NOMO-1 treated with dmso at 0.1 percent for 144 hours (cell line): Measurements from ENCODE around the gene GARIN5A.

Experiments
- DNase-seq: peaks from one replicate; lab custom pipeline; 2025; ENCODE audit not compliant: unreplicated experiment; lab: John Stamatoyannopoulos, UW

The GARIN5A gene

GRCh38 chr19:50435627-50436026, 41.0 kb downstream of the GARIN5A start:
- no peak for DNase-seq

GRCh38 chr19:50435221-50435620, 41.4 kb downstream of the GARIN5A start:
- no peak for DNase-seq

- no peak for DNase-seq
Measured at GRCh38 chr19:50434525-50434924, 42.1 kb downstream of the GARIN5A start.

GRCh38 chr19:50433201-50434180, 43.2 kb downstream of the GARIN5A start:
- DNase-seq: no peak

DNA sequence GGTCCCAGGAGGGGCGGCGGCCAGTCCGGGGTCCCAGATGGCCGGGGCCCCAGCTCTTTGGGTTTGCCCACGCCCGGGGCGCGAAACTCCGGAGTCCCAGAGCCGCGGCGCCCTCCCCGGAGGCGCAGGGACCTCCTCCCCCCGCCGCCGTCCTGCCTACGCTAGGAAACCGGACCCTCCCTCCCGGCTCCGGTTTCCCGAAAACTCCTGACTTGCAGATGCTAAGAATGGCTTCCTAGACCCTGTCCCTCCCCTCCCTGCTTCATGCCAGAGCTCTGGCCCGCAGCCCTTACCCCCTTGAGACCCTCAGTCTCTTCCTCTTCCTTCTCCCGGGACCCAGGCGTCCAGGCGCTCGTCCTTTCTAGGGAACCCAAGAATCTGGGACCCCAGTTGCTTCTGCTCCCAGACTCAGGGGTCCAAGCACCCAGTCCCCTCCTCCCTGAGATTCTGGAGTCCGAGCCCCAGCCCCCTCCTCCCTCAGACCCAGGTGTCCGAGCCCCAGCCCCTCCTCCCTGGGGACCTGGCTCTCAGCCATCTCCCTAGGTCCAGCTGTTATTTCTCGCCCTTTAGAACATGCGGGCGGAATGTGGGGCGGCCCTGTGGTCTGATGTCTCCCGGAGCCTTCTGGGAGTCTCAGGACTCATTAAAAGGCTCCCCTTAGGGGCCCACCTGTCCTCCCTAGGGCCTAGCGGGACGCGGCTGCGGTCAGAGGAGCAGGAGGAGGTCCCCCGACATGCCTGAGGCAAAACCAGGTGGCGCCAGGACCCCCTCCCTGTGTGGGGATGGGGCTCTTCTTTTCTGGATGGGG, 44.2 kb downstream of the GARIN5A start, which contains the start of gene MYBPC2:
MYBPC2 (plus strand) TSS at position 672 of the 808 bp plus-strand sequence; CDS start at position 734, 62 bp downstream.
- DNase-seq: no peak

DNA sequence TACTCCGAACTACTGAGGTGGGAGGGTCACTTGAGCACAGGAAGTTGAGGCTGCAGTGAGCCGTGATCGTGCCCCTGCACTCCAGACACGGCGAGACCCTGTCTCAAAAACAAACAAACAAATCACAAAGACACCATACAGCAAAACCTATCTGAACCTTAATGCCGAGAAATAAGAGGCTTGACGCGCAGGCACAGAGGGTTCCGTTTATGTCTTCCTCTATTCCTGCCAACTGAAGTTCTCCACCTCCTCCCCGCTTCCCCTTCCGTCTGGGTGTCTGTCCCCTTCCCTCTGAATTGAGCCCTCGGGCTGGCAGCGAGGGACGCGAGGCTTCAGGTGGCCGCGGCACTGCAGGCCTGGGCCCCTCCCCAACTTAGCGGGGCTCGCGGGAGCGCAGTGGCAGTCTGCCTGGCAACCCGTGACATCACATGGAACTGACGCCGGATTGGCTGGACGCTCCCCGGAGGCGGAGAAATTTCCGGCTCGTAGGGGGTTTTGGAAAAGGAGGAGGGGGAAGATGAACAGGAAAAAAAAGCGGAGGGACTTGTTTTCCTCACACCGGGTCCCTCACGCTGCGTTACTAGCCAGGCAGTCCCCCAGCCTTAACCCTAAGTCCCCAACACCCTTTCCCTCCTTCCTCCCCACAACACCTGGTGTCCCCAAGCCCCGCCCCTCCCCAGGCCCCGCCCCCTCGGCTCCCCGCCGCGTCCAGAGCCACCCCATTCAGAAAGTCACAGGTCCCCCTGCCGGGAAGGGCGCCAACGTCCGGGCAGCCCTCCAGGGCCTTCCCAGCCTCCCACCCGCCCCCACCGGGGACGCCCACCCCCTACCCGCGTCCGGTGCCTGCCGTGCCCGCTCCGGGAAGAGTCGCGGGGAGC, 45.1 kb downstream of the GARIN5A start:
- DNase-seq: peak; percentile 76

DNA sequence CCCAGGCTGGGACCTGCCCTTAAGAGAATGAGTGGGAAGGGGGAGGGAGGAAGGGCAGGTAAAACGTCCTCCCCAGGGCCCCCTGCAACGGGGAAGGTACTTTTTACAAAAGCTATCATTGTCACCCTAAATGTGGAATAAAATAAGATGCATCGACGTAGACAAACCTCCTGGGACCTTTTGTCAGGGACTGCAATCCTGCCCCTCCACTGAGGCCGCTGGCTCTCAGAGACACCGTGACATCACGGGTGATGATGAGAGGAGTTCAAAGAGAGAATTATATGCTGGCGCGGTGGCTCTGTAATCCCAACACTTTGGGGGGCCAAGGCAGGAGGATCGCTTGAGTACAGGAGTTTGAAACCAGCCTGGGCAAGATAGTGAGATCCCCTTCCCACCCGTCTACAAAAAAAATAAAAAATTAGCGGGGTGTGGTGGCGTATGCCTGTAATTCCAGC, 45.7 kb downstream of the GARIN5A start:
- DNase-seq: no peak

- DNase-seq: no peak
Measured at GRCh38 chr19:50428772-50429463, 47.7 kb downstream of the GARIN5A start.

- DNase-seq: peak; percentile 95
Measured at GRCh38 chr19:50427997-50428425, 48.6 kb downstream of the GARIN5A start.

- no peak for DNase-seq
Measured at GRCh38 chr19:50427318-50427925, 49.2 kb downstream of the GARIN5A start.

GRCh38 chr19:50425581-50425980, 51.1 kb downstream of the GARIN5A start:
- DNase-seq: no peak

GRCh38 chr19:50423279-50424113, 53.2 kb downstream of the GARIN5A start:
- DNase-seq: no peak

DNA sequence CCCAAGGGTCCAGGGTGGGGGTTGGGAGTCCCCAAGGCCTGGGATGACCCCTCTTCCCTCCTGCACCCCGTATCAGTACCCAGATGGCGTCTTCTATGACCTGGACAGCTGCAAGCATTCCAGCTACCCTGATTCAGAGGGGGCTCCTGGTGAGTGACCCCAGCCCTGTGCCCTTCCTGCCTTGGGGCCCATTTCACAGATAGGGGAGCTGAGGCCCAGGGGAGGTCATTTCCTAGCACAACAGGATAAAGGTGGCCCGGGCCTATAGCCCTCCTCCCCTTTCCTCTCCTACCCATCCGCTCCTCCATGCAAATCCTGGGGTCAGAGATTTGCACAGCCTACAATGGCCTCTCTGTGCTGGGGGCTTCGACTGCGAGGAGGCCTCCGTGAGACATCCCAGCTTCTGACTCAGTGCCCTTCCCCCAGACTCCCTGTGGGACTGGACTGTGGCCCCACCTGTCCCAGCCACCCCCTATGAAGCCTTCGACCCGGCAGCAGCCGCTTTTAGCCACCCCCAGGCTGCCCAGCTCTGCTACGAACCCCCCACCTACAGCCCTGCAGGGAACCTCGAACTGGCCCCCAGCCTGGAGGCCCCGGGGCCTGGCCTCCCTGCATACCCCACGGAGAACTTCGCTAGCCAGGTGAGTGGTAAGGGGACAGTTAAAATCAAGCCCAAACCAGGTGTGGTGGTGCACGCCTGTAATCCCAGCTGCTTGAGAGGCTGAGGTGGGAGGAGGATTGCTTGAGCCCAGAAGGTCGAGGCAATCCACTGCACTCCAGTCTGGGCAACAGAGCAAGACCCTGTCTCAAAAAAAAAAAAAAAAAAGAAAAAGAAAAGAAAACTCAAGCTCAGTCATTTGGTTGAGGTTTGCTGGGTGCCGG, 54.0 kb downstream of the GARIN5A start:
- DNase-seq: no peak

- DNase-seq: no peak
Measured at GRCh38 chr19:50420808-50421207, 55.8 kb downstream of the GARIN5A start.

DNA sequence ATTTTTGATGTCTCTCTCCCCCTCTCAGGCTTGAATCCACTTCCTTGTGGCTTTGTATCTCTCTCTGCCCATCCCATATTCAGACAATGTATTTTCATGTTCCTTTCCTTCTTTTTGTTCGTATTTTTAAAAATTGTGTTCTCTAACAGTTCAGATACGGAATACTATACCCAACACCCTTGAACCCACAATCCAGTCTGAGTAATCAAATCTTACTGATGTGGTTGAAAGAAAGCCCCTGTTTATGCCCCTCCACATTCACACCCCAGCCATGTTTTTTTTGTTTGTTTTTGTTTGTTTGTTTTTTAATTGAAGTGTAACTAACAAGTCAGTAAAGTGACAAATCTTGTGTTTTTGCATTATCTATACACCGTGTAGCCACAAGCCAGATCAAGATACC, 56.5 kb downstream of the GARIN5A start:
- no peak for DNase-seq

DNA sequence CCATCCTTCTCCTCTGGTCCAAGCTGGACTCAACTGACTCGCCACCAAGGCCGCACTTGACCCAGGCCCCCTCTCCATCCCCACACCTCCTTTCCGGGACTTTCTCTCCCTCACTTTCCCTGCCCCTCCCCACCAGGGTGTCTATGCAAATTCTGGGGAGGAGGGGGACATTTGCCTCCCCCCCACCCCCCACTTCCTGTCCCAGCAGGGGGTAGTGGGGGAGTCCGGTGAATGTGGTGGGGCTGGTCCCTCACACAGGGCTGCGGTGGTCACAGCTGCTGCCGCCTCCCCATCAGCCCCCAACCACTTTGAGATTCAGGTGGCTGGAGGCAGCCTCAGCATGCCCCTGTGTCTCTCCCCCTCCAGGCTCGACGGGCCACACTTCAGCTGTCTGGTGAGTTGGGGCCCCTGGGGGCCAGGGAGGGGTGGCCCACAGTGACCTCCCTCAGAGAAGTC, 57.0 kb downstream of the GARIN5A start:
- DNase-seq: no peak

DNA sequence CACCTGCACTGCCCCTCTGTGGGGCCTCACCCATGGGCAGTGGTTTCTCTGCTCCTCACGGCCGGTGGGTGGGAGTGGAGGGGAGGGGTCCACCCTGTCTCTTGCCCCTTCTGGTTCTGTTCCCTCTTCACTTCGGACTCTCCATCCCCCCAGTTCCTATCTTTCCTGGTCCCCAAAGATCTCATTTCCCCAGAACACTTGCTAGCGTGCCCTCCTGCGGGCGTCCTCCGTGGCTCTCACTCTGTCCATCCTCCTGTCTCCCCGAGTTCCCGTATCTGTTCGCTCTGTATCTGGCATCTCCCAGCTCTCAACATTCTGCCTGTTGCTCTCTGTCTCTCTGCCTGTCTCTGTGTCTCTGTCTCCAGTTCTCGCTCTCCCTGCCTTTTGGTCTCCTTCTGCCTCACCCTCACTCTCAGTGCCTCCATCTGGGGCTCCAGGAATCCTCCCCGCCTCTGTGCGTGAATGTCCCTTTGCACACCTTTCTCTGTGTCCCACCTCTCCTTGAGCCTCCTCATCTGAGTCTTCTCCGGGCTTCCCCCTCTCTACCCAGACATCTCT, 57.5 kb downstream of the GARIN5A start:
- DNase-seq: no peak
